MCF 10A (cell line): ENCODE data around the gene ACTN1. TPM values are rescaled to one million over a fixed set of nuclear protein-coding genes. Genes with fewer than 3 reads are reported as not detected.
A peak's percentile ranks its signal among the peaks of the same experiment; 100 is the strongest.

Experiments used
- BruUV-seq: library from RNA; stranded (reverse); fragments of 400-500 nt; replicated peaks from 2 replicates; lab custom pipeline; 2021; lab: Mats Ljungman, UMichigan
- CTCF ChIA-PET: fragments of 300-600 bp; sonication (Branson Sonifier 250); formaldehyde crosslinking; extraction: SDS; loops from one replicate; lab custom pipeline; 2021; ENCODE audit warnings: antibody characterized with exemption, inconsistent platforms; lab: Yijun Ruan, JAX
- POLR2A ChIA-PET: fragments of 300-600, 350-650 bp; sonication (Branson Sonifier 250); formaldehyde crosslinking; extraction: SDS; loops from one replicate; lab custom pipeline; 2020; ENCODE audit warnings: antibody characterized with exemption, inconsistent platforms; lab: Yijun Ruan, JAX
- DNase-seq: peaks from one replicate; pipeline ENCODE4 v3.0.0-alpha.2; 2018; ENCODE audit not compliant: unreplicated experiment
- H3K27ac Mint-ChIP-seq: one replicate; pipeline ENCODE4 v1.8.0; 2022; ENCODE audit warnings: mild to moderate bottlenecking, low read depth, mixed read lengths; ENCODE audit not compliant: unreplicated experiment
- H3K27me3 Mint-ChIP-seq: one replicate; pipeline ENCODE4 v1.8.0; 2022; ENCODE audit warnings: mixed read lengths; ENCODE audit not compliant: insufficient read depth, unreplicated experiment
- H3K36me3 Mint-ChIP-seq: one replicate; pipeline ENCODE4 v1.8.0; 2022; ENCODE audit warnings: mild to moderate bottlenecking, moderate library complexity, mixed read lengths; ENCODE audit not compliant: insufficient read depth, unreplicated experiment
- H3K4me1 Mint-ChIP-seq: one replicate; pipeline ENCODE4 v1.8.0; 2022; ENCODE audit warnings: mixed read lengths; ENCODE audit not compliant: insufficient read depth, unreplicated experiment
- H3K4me3 Mint-ChIP-seq: one replicate; pipeline ENCODE4 v1.8.0; 2022; ENCODE audit warnings: mild to moderate bottlenecking, moderate library complexity, mixed read lengths; ENCODE audit not compliant: unreplicated experiment
- H3K9me3 Mint-ChIP-seq: one replicate; pipeline ENCODE4 v1.8.0; 2022; ENCODE audit warnings: mixed read lengths; ENCODE audit not compliant: unreplicated experiment
- CTCF ChIP-seq: fragments of 200-600 bp; IDR thresholded peaks from one replicate; pipeline ENCODE4 v1.8.0; 2022; ENCODE audit warnings: antibody characterized with exemption, mild to moderate bottlenecking; ENCODE audit not compliant: unreplicated experiment
- intact Hi-C: fragments of 100-400 bp; cut with micrococcal nuclease; formaldehyde crosslinking; loops from 2 replicates; pipeline ENCODE4 v1.14.1; 2022
- total RNA-seq: library from RNA; stranded (reverse); gene quantifications from 2 replicates; pipeline ENCODE4 v1.2.3, GENCODE V29; 2022

Gene ACTN1
- total RNA-seq, 1 experiment from 2014 or later: 312 TPM

GRCh38 chr14:69004731-69005431 is 25.8 kb upstream of the ACTN1 start:
- H3K27ac Mint-ChIP-seq: no peak overlapping the region
- no peak overlapping the region for H3K4me3 Mint-ChIP-seq
- CTCF ChIA-PET: interaction anchor here (1.1 kb wide), 1 partner anchor 65 kb away, joined by 3 read pairs; no protein-coding TSS in a partner anchor
- intact Hi-C loops: no loop called here
- no peak for TF ChIP-seq CTCF
- H3K4me1 Mint-ChIP-seq: peaks cover 12% of the 10 kb centered on the region
- POLR2A ChIA-PET: no interaction called here
- no peaks in the 10 kb centered on the region for H3K9me3 Mint-ChIP-seq
- DNase-seq: no peak
- peaks cover 11% of the 10 kb centered on the region for H3K27me3 Mint-ChIP-seq
- no TSS peak for BruUV-seq
- H3K36me3 Mint-ChIP-seq: no peaks in the 10 kb centered on the region

- ChIA-PET POLR2A (interaction anchor here (0.6 kb wide), 2 partner anchors 42 to 99 kb away, joined by 3 to 4 read pairs; no protein-coding TSS in a partner anchor), CTCF (interaction anchor here (0.5 kb wide), 1 partner anchor 48 kb away, joined by 3 read pairs; no protein-coding TSS in a partner anchor)
- peaks cover 11% of the 10 kb centered on the region for H3K27me3 Mint-ChIP-seq
- no peaks in the 10 kb centered on the region for H3K9me3 Mint-ChIP-seq
- no peak for DNase-seq
- no peaks in the 10 kb centered on the region for H3K36me3 Mint-ChIP-seq
- no peak for TF ChIP-seq CTCF
- intact Hi-C loops: no loop called here
- H3K27ac Mint-ChIP-seq: no peak overlapping the region
- no TSS peak for BruUV-seq
- peaks cover 12% of the 10 kb centered on the region for H3K4me1 Mint-ChIP-seq
- H3K4me3 Mint-ChIP-seq: no peak overlapping the region
These were observed 24.5 kb upstream of the ACTN1 start for GRCh38 chr14:69003626-69004025.

GRCh38 chr14:69002069-69002468 is 23.0 kb upstream of the ACTN1 start:
- CTCF ChIA-PET: interaction anchor here (0.7 to 0.9 kb wide), 3 partner anchors 12 to 90 kb away, joined by 3 read pairs; no protein-coding TSS in a partner anchor
- BruUV-seq: no TSS peak
- Mint-ChIP-seq H3K36me3 (no peaks in the 10 kb centered on the region), H3K9me3 (no peaks in the 10 kb centered on the region), H3K4me1 (peaks cover 12% of the 10 kb centered on the region), H3K4me3 (no peak overlapping the region), H3K27me3 (peaks cover 11% of the 10 kb centered on the region), H3K27ac (no peak overlapping the region)
- TF ChIP-seq CTCF: peak; percentile 22
- DNase-seq: peak; percentile 47
- intact Hi-C loops: no loop called here
- POLR2A ChIA-PET: interaction anchor here (0.6 to 1.0 kb wide), 2 partner anchors 10 to 1120 kb away, joined by 3 read pairs; no protein-coding TSS in a partner anchor

GRCh38 chr14:69001375-69001774 is 22.3 kb upstream of the ACTN1 start:
- H3K4me3 Mint-ChIP-seq: no peak overlapping the region
- peaks cover 11% of the 10 kb centered on the region for H3K27me3 Mint-ChIP-seq
- peaks cover 12% of the 10 kb centered on the region for H3K4me1 Mint-ChIP-seq
- no peaks in the 10 kb centered on the region for H3K36me3 Mint-ChIP-seq
- intact Hi-C loops: no loop called here
- no peak for TF ChIP-seq CTCF
- POLR2A ChIA-PET: interaction anchor here (1.0 kb wide), 1 partner anchor 9 kb away, joined by 3 read pairs; no protein-coding TSS in a partner anchor
- no TSS peak for BruUV-seq
- H3K27ac Mint-ChIP-seq: no peak overlapping the region
- CTCF ChIA-PET: interaction anchor here (0.9 kb wide), 1 partner anchor 11 kb away, joined by 3 read pairs; no protein-coding TSS in a partner anchor
- H3K9me3 Mint-ChIP-seq: no peaks in the 10 kb centered on the region
- no peak for DNase-seq
